ENCODE measurements around the gene VSIG8. TPM values are rescaled to one million over a fixed set of nuclear protein-coding genes. Genes with fewer than 3 reads are reported as not detected.

VSIG8 gene
- total RNA-seq, 1 experiment from 2014 or later: not detected

DNA sequence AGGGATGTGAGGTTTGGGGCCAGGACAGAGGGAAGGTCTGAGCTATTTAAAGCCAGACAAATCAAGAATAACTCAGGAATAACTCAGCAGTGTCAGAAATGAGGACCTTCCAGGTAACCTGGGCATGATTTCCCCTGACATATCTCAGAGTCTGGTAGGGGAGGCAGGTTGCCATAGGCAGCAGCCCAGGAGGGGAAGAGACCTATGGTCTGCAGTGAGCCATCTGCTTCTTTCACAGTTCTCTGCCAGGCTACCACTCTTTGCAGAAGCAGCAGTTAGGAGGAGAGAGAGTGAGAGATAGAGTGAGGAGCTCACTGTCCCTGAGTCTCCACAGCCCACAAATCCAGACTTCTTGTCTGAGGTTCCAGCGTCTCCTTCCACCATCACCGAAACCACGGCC, 6.3 kb upstream of the VSIG8 start:
- Histone ChIP-seq H3K4me2 (ENCODE audit: low read depth, low read length, poor library complexity, severe bottlenecking) (no peak overlapping the region), H3K79me2 (ENCODE audit: low read length) (no peaks in the 10 kb centered on the region)

DNA sequence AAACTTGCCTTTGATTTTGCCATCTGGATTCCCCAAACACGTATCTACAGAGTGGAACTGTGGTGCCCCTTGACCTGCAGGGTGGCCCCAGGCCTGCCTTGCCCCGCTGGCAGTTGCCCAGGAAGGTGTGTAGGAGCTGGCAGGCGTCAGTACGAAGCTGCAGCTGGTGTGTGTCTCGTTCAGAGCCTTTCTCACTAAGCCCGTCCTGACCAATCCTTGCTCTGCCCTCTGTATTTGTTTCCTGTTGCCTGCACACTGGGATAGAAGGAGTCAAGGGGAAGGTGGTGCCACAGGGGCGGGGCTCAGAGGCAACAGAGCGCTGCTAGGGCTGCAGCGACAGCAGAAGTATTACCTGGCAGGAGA, 5.2 kb upstream of the VSIG8 start:
- Histone ChIP-seq H3K4me3 (ENCODE audit: low read length) (no peak overlapping the region), H3K9me3 (ENCODE audit: low read length) (no peaks in the 10 kb centered on the region), H3K36me3 (ENCODE audit: insufficient read depth, low read length) (no peaks in the 10 kb centered on the region), H3K4me2 (ENCODE audit: low read depth, low read length, poor library complexity, severe bottlenecking) (no peak overlapping the region), H3K27ac (ENCODE audit: low read length) (no peak overlapping the region), H2AFZ (ENCODE audit: low read length) (no peak overlapping the region), H3K27me3 (ENCODE audit: low read length) (no peaks in the 10 kb centered on the region), H3K4me1 (ENCODE audit: low read length) (no peaks in the 10 kb centered on the region), H4K20me1 (ENCODE audit: insufficient read depth, low read depth, low read length) (no peaks in the 10 kb centered on the region), H3K9me2 (replicated peaks; ENCODE audit: insufficient read depth, low read length) (no peaks in the 10 kb centered on the region), H3K79me2 (ENCODE audit: low read length) (no peaks in the 10 kb centered on the region), H3K9ac (ENCODE audit: low read length) (no peak overlapping the region)
- DNase-seq: no peak

More for the DNA sequence above, 6.3 kb upstream of the VSIG8 start:
- Histone ChIP-seq H3K4me1 (ENCODE audit: low read length) (no peaks in the 10 kb centered on the region), H3K9me2 (replicated peaks; ENCODE audit: insufficient read depth, low read length) (no peaks in the 10 kb centered on the region), H3K4me3 (ENCODE audit: low read length) (no peak overlapping the region), H3K27ac (ENCODE audit: low read length) (no peak overlapping the region), H3K27me3 (ENCODE audit: low read length) (no peaks in the 10 kb centered on the region), H3K36me3 (ENCODE audit: insufficient read depth, low read length) (no peaks in the 10 kb centered on the region), H4K20me1 (ENCODE audit: insufficient read depth, low read depth, low read length) (no peaks in the 10 kb centered on the region), H3K9ac (ENCODE audit: low read length) (no peak overlapping the region), H3K9me3 (ENCODE audit: low read length) (no peaks in the 10 kb centered on the region), H2AFZ (ENCODE audit: low read length) (no peak overlapping the region)
- no peak for DNase-seq

DNA sequence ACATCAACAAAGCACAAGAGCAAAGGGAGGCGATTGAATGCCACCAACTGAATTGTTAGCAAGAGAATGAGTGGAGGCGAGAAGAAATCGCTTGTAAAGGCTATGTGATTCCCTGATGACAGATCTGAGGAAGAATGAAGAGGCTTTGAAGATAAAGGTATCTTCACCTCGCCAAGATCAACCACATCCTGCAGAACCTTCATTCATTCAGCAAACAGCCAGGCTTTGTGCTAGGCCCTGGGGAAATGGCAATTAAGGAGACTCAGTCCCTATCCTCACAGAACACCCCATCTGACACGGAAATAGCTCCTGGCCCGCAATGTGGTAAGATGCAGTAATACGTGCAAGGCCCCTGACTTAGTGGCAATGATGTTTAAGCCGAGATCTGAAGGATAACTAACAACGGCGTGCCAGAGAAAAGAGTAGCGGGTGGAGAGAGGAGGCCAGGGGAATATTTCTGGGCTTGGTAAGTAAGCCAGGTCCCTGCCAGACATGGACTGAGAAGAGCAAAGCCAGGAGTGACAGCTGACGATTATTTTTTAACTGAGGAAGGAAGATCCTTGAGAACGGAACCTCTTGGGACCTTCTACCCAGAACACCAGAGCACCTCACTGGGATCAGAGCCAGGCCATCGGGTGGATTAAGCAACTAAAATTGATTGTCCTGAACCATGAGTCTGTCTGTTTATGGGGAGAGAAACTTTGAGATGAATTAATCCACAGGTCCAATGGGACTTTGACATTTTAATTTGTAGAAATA, 4.6 kb upstream of the VSIG8 start:
- H3K4me1 ChIP-seq (ENCODE audit: low read length): no peaks in the 10 kb centered on the region
- no peaks in the 10 kb centered on the region for H4K20me1 ChIP-seq (ENCODE audit: insufficient read depth, low read depth, low read length)
- H3K79me2 ChIP-seq (ENCODE audit: low read length): no peaks in the 10 kb centered on the region
- no peak overlapping the region for H3K4me2 ChIP-seq (ENCODE audit: low read depth, low read length, poor library complexity, severe bottlenecking)
- H3K27me3 ChIP-seq (ENCODE audit: low read length): no peaks in the 10 kb centered on the region
- no peak for DNase-seq
- no peaks in the 10 kb centered on the region for H3K36me3 ChIP-seq (ENCODE audit: insufficient read depth, low read length)
- no peaks in the 10 kb centered on the region for H3K9me3 ChIP-seq (ENCODE audit: low read length)
- no peak overlapping the region for H3K9ac ChIP-seq (ENCODE audit: low read length)
- H3K4me3 ChIP-seq (ENCODE audit: low read length): no peak overlapping the region
- H2AFZ ChIP-seq (ENCODE audit: low read length): no peak overlapping the region
- no peak overlapping the region for H3K27ac ChIP-seq (ENCODE audit: low read length)
- H3K9me2 ChIP-seq (replicated peaks; ENCODE audit: insufficient read depth, low read length): no peaks in the 10 kb centered on the region

DNA sequence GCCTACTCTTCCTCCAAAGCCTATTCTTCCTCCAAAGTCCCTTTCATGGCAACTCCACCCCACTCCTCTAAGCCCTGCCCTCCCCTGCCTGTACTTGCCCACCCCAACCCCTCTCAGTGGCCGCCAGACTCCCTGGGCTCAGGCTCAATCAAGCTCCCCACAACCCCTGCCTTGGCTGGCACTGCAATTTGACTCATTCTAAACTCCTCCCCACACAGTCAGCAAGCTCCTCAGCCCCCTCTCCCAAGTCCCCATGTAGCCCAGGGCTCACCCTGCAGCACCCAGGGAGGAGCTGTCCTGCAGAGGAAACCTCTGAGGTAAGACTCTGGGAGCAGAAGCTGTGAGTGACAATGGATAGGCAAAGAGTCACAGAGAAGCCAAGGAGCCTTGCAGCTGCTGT, 3.6 kb upstream of the VSIG8 start:
- H3K36me3 ChIP-seq (ENCODE audit: insufficient read depth, low read length): no peaks in the 10 kb centered on the region
- H2AFZ ChIP-seq (ENCODE audit: low read length): no peak overlapping the region
- no peak overlapping the region for H3K27ac ChIP-seq (ENCODE audit: low read length)
- no peaks in the 10 kb centered on the region for H3K9me3 ChIP-seq (ENCODE audit: low read length)
- H4K20me1 ChIP-seq (ENCODE audit: insufficient read depth, low read depth, low read length): no peaks in the 10 kb centered on the region
- no peaks in the 10 kb centered on the region for H3K9me2 ChIP-seq (replicated peaks; ENCODE audit: insufficient read depth, low read length)
- no peak overlapping the region for H3K4me3 ChIP-seq (ENCODE audit: low read length)
- no peak for DNase-seq
- no peaks in the 10 kb centered on the region for H3K27me3 ChIP-seq (ENCODE audit: low read length)
- H3K4me2 ChIP-seq (ENCODE audit: low read depth, low read length, poor library complexity, severe bottlenecking): no peak overlapping the region
- no peaks in the 10 kb centered on the region for H3K79me2 ChIP-seq (ENCODE audit: low read length)
- H3K9ac ChIP-seq (ENCODE audit: low read length): no peak overlapping the region
- no peaks in the 10 kb centered on the region for H3K4me1 ChIP-seq (ENCODE audit: low read length)

DNA sequence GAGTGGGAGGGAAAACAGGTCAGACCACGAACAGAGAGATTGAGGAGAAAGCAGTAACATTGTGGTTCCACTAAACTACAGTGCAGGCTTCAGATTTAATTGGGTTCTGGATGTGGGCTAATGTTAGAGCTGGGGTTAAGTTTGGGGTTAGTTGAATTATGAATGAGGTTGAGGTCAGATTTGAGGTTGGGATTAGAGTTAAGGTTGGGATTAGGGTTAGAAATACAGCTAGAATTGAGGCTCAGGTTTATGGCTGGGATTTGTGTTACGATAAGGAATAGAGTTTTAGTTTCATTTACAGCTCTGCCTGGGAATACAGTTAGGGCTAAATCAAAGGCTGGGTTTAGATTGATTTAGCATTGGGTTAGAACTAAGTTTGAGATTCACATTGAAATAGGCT, 1.8 kb upstream of the VSIG8 start:
- Histone ChIP-seq H3K4me2 (ENCODE audit: low read depth, low read length, poor library complexity, severe bottlenecking) (no peak overlapping the region), H3K9me3 (ENCODE audit: low read length) (no peaks in the 10 kb centered on the region), H3K79me2 (ENCODE audit: low read length) (no peaks in the 10 kb centered on the region), H2AFZ (ENCODE audit: low read length) (no peak overlapping the region), H3K4me1 (ENCODE audit: low read length) (no peaks in the 10 kb centered on the region), H3K27ac (ENCODE audit: low read length) (no peak overlapping the region), H3K9me2 (replicated peaks; ENCODE audit: insufficient read depth, low read length) (no peaks in the 10 kb centered on the region), H3K9ac (ENCODE audit: low read length) (no peak overlapping the region), H3K4me3 (ENCODE audit: low read length) (no peak overlapping the region), H3K27me3 (ENCODE audit: low read length) (no peaks in the 10 kb centered on the region), H4K20me1 (ENCODE audit: insufficient read depth, low read depth, low read length) (no peaks in the 10 kb centered on the region), H3K36me3 (ENCODE audit: insufficient read depth, low read length) (no peaks in the 10 kb centered on the region)
- DNase-seq: no peak

DNA sequence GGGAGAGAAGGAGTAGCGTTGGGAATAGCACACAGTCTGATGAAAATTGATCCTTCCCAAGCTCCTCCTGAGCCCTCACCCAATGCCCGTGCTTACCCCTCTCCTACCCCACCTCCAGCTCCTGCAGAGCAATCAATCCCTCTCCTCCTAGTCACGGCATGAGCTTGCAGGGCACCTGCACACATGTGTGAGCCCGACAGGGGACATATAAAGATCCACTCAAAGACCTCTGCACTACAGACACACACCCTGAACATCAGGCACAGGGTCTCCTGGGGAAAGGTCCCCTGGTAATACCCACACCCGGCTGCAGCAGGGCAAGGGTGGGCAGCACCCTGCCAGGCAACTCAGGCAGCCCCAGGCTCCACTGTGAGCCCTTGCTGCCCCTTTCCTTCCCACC, 426 bp downstream of the VSIG8 start:
- H3K4me2 ChIP-seq (ENCODE audit: low read depth, low read length, poor library complexity, severe bottlenecking): no peak overlapping the region
- no peaks in the 10 kb centered on the region for H4K20me1 ChIP-seq (ENCODE audit: insufficient read depth, low read depth, low read length)
- DNase-seq: no peak
- H3K4me3 ChIP-seq (ENCODE audit: low read length): no peak overlapping the region
- H3K79me2 ChIP-seq (ENCODE audit: low read length): no peaks in the 10 kb centered on the region
- no peaks in the 10 kb centered on the region for H3K27me3 ChIP-seq (ENCODE audit: low read length)
- no peak overlapping the region for H3K9ac ChIP-seq (ENCODE audit: low read length)
- no peak overlapping the region for H2AFZ ChIP-seq (ENCODE audit: low read length)
- H3K36me3 ChIP-seq (ENCODE audit: insufficient read depth, low read length): no peaks in the 10 kb centered on the region
- no peaks in the 10 kb centered on the region for H3K9me2 ChIP-seq (replicated peaks; ENCODE audit: insufficient read depth, low read length)
- H3K9me3 ChIP-seq (ENCODE audit: low read length): no peaks in the 10 kb centered on the region
- no peaks in the 10 kb centered on the region for H3K4me1 ChIP-seq (ENCODE audit: low read length)
- H3K27ac ChIP-seq (ENCODE audit: low read length): no peak overlapping the region

DNA sequence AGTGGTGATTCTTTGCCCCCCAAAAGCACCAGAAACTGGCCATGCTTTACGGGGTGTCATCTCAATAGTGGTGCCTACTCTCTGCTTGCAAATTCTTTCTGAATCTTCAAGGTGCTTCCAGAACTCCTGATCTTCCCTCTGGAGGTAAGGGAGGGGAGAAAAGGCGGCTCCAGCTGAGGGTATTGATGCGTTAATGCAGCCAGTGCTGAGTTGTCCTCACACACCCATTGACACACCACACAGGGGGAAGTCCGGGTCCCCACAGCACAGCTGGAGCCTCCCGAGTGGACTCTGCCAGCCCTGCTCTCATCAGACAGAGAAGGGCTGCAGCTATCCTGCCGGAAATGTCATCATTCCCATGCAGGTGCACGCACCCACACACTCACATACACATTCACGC, 1.2 kb downstream of the VSIG8 start:
- Histone ChIP-seq H3K36me3 (ENCODE audit: insufficient read depth, low read length) (no peaks in the 10 kb centered on the region), H3K27ac (ENCODE audit: low read length) (no peak overlapping the region), H2AFZ (ENCODE audit: low read length) (no peak overlapping the region), H3K27me3 (ENCODE audit: low read length) (no peaks in the 10 kb centered on the region), H3K9me2 (replicated peaks; ENCODE audit: insufficient read depth, low read length) (no peaks in the 10 kb centered on the region), H3K4me2 (ENCODE audit: low read depth, low read length, poor library complexity, severe bottlenecking) (no peak overlapping the region), H3K79me2 (ENCODE audit: low read length) (no peaks in the 10 kb centered on the region), H3K4me1 (ENCODE audit: low read length) (no peaks in the 10 kb centered on the region), H3K9me3 (ENCODE audit: low read length) (no peaks in the 10 kb centered on the region), H3K9ac (ENCODE audit: low read length) (no peak overlapping the region), H3K4me3 (ENCODE audit: low read length) (no peak overlapping the region), H4K20me1 (ENCODE audit: insufficient read depth, low read depth, low read length) (no peaks in the 10 kb centered on the region)
- no peak for DNase-seq

DNA sequence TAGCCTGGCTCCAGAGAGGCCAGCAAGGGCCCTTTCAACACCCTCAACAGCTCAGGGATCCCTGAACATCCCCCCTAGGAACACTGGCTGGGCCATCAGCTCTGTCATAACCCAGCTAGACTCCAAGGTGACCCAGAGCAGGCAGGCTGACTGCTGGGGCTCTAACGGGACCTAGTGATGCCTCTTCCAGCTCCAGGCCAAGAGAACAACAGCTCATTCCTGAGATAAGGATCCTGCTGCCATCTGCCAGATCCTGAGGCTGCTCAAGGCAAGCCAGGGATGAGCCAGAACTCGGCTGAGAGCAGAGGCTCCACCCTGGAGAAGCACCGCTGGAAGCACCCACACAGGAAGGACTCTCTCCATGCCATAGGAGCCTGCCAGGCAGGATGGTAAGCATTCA, 2.0 kb downstream of the VSIG8 start:
- Histone ChIP-seq H4K20me1 (ENCODE audit: insufficient read depth, low read depth, low read length) (no peaks in the 10 kb centered on the region), H3K4me1 (ENCODE audit: low read length) (no peaks in the 10 kb centered on the region), H3K27ac (ENCODE audit: low read length) (no peak overlapping the region), H3K27me3 (ENCODE audit: low read length) (no peaks in the 10 kb centered on the region), H3K9me2 (replicated peaks; ENCODE audit: insufficient read depth, low read length) (no peaks in the 10 kb centered on the region), H3K4me2 (ENCODE audit: low read depth, low read length, poor library complexity, severe bottlenecking) (no peak overlapping the region), H3K36me3 (ENCODE audit: insufficient read depth, low read length) (no peaks in the 10 kb centered on the region), H3K79me2 (ENCODE audit: low read length) (no peaks in the 10 kb centered on the region), H3K9ac (ENCODE audit: low read length) (no peak overlapping the region), H3K4me3 (ENCODE audit: low read length) (no peak overlapping the region), H2AFZ (ENCODE audit: low read length) (no peak overlapping the region), H3K9me3 (ENCODE audit: low read length) (no peaks in the 10 kb centered on the region)
- DNase-seq: no peak
